ENCODE measurements around the gene LRIG1.

Gene LRIG1

DNA sequence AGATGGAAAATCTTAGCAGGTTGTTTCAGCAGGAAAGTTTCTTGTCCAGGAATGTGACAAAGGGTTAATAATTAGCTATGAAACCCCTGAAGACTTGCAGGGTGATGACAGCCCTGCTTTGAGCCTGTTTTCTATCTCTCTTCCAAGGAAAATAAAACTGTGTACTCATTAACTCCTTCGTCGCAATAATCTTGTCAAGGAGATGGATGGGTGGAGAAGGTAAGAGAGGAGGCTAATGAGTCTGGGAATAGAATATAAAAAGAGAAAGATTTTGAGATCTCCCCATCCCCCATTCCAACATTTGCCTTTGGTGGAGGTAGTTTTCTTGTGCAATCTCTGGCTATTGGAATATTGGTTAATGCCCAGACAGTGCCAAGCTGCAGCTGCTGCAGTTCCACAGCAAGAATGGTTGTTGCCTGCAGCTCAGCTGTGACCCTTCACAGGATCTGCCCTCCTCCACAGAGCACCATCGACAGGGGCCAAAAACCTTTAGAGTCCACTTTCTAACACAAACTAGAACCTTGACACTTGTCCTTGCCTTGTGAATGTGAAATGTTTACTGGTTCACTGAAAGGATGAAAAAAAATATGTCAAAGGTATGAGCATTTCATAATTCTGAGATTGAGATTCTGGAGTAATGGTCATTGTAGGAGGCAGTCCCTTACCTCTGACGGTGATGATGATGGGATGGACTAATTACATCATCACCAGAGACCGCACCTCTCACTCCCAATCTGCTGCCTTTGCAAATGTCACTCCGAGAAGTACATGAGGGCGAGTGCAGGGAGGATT is 4.2 kb upstream of the LRIG1 start:
- intact Hi-C loops (cut with DNase I) = loop anchor here (5.0 to 10.0 kb wide), 2 partner anchors 230 to 312 kb away; no protein-coding TSS in a partner anchor
- no peak for DNase-seq

DNA sequence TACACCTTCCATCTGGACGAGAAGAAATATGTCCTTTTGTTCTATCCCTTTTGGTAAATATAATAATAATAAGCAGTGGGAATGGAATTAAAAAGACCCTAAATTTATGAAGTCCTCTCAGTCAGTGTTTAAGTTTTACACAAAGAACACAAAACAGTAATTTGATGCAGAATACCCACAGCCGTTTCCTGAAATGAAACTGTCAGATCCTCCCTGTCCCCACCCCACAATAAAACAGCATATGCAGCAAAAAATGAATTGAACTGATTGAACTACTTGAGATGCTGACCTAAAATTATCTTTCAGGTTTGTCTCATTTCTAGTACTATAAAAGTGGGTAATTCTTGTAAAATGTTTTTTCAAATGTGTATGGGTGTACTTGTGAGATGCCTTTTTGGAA is 2.2 kb upstream of the LRIG1 start:
- intact Hi-C loops (cut with DNase I) = loop anchor here (5.0 to 10.0 kb wide), 2 partner anchors 228 to 314 kb away; no protein-coding TSS in a partner anchor
- DNase-seq = no peak

DNA sequence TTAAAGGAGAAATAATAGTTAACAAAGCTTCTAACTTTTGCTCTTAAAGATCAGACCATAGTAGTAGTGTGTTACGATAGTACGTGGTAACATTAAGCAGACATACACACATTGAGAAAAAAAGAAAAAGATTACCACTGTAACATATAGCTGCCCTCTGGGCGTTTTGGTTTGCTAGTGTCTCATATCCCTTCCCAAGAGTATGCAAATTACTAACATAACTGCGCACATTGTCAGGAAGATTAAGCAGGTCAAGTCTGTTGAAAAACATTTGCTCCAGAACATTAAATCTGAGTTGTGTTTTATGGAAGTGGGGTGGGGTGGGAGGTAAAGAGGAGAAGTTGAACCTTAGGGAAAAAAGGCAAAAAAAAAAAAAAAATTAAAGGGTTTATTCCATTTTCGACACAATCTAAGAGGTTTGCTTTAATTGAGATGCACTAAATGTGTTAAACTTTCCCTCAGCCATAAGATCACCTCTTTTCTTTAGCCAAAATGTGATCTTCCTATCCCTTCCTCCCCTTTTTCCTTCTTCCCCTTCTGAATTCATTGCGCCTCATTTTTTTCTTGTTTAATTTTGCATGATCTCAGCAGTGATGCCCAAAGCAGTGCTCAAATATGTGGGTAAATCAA is 1.5 kb upstream of the LRIG1 start:
- no peak for DNase-seq
- intact Hi-C loops (cut with DNase I) = loop anchor here (5.0 to 10.0 kb wide), 2 partner anchors 228 to 315 kb away; no protein-coding TSS in a partner anchor

DNA sequence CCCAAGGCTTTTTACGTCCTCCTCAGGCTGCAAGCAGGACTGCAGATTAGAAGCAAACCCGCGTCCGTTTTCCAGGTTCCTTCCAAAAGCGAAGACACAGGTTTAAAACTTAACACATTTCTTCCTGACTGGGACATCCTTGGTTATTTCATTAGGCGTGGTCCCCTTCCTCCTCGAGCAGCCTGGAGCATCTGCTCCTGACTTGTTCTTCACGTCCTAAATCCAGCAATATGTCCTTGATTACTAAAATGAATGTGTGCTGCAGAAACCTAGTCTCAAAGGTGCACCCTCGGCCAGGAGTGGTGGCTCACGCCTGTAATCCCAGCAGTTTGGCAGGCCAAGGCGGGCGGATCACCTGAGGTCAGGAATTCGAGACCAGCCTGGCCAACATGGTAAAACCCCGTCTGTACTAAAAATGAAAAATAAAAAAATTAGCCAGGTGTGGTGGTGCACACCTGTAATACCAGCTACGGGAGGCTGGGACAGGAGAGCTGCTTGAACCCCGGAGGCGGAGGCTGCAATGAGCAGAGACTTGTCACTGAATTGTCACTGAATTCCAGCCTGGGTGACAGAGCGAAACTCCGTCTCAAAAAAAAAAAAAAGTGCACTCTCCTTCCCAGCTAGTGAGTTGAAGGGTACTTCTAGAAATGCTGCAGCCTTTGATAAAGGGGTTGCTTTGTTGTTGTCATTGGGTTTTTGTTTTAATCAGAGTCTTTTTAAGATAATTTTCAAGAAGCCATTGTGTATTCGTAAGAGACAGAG is 842 bp upstream of the LRIG1 start:
- DNase-seq = peak in 2 of 10 donors; percentile 82 to 84
- intact Hi-C loops (cut with DNase I) = loop anchor here (2.0 to 10.0 kb wide), 3 partner anchors 17 to 316 kb away; no protein-coding TSS in a partner anchor

DNA sequence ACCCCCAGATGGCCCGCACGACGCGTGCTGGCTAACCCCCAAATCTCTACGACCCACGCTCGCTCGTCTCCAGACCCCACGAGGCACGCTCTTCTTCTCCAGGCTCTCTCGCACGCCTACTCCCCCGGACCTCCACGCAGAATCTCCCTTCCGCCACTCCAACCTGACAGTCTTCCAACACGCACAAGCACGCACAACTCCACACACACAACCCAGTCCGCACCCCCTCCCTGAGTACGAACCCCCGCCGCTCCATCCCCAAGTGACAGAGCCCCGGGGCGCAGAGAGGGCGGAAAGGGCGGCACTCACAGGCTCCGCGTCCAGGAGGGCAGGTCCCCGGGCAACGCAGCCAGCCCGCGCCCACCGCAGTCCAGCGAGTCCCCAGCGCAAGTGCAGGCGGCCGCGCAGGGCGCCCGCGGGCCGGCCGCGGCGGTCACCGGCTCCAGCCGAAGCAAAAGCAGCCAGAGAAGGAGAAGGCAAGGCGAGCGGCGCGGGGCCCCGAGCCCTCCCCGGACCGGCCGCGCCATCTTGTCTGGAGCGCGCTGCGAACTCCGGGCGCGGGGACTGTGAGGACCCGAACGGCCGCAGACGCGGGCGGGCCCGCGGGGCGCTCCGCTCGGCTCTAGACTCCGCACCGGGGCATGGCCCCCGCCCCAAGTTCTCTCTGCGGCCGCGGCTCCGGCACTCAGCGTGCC is 794 bp downstream of the LRIG1 start:
- DNase-seq = peak in 9 of 10 donors; percentile 17 to 89 (median 32)

DNA sequence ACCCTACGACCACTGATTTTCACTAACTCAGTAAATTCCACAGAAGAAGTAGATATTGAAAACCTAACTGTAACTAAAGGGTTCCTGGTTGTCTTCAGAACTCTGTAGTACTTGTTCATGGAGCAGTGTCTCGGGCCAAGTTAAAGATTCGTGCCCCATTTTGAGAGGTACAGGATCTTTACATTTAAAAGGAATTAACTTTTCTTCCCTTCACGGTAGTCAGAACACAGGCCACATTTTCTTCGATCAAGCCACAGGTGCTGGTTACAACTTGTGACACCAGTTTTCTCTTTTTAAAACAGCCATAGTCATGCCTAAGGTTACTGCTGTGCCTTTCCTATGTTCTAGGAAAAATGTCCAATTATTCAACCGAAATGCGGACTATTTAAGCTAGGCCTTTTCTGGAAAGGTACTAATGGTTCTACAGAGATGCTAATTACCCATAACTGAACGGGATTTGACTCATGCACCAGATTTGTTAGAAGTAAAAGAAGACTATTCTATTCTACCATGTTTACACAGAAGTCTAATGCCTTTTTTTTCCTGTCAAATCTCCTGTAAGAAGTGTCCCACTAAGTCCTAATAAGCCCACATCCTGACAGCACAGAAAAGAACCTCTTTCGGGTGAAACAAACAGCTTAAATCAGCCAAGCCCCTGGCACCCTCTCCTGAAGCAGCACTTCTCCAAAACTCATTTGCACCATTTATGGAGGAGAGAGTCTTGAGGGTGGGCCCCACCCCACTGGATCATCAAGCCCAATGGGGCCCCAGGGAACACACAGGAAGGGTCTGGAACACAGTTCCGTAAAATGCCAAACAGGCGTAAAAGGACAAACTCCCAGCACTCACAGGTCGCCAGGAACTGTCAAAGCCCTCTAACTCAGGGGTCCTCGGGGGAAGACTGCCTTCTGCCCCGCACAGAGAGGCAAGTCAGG is 1.9 kb downstream of the LRIG1 start:
- DNase-seq = peak in 2 of 10 donors; percentile 23 to 81
- intact Hi-C loops (cut with DNase I) = loop anchor here (5.0 kb wide), 2 partner anchors 47 to 82 kb away; no protein-coding TSS in a partner anchor

More for the DNA sequence above, 794 bp downstream of the LRIG1 start:
- intact Hi-C loops (cut with DNase I) = loop anchor here (2.0 to 10.0 kb wide), 5 partner anchors 15 to 317 kb away; no protein-coding TSS in a partner anchor

DNA sequence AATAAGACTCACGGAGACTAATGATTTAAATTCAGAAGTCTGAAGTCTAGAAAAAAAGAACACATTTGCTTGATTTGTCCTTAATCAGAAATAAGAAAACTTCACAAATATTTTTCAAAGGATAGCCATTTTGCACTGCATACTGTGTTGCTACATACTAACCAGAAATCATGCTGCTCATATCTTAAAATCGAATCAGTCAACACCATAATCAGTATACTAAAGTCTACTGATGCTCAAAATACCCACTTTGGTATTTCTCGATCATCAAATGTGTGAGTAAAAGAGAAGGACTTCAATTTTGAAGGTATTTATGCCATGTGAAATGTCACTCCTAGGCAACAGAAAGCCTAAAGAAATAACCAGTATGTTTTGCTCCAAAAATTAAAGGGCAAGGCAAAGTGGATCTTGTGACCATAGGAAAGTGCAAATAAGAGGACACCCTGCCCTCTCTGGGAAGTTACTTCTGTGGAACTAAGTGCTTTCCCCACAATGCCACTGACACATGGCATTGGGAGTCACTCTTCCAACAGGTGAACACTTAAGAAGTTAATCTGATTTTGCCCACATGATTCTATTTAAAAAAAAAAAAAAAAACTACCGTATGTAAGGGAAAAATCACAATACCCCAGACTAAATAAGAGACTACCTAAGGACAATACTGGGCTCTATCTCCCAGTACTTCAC is 2.7 kb downstream of the LRIG1 start:
- DNase-seq = no peak
- intact Hi-C loops (cut with DNase I) = loop anchor here (5.0 kb wide), 2 partner anchors 46 to 81 kb away; no protein-coding TSS in a partner anchor

DNA sequence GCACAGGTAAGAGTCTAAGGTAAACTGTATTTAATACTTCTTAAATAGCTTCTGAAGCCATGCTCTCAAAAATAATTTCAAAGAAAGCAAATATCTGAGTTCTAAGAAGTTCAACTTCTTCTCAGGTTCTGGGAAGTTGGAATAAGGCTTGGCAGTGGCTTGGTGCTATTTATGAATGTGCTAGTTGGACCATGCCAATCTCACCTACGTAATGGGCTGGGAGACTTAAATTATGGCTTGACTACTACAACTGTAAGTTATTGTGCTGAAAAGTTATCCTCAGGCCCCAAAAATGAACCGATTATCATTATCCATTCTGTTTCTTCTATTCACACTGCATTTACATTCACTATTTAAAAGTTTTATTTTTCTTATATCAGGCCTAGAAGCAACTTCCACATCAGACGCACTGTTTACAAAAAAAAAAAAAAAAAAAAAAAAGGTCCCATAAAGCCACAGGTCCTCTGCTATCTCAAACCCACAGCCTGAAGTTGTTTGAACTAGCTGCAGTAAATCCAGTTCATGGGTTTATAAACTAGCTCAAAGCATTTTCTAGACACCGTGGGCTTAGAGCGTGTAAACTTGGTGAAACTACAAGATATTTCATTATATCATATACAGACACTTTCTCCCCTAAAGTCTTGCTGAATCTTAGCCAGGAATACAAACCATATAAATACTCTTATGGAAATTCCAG is 3.4 kb downstream of the LRIG1 start:
- intact Hi-C loops (cut with DNase I) = loop anchor here (5.0 kb wide), 2 partner anchors 45 to 80 kb away; no protein-coding TSS in a partner anchor
- no peak for DNase-seq

DNA sequence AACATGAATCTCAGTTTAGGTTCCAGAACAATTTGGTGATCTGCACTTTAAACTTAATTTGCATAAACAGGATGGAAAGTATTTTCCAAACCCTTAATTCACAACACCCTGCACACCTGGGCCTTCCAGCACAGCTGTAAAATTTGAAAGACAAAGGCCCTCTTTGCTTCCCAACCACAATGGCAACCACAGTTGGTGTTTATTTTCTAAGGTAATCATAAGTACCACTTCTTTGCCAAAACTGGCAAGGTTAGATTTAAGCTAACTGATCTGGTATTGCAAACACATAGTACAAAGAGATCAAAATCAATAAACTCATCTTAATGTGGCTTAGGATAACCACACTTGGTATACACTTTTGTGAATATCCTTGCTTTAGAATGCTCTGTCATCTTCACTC is 4.1 kb downstream of the LRIG1 start:
- intact Hi-C loops (cut with DNase I) = loop anchor here (5.0 kb wide), 2 partner anchors 44 to 79 kb away; no protein-coding TSS in a partner anchor
- DNase-seq = no peak

DNA sequence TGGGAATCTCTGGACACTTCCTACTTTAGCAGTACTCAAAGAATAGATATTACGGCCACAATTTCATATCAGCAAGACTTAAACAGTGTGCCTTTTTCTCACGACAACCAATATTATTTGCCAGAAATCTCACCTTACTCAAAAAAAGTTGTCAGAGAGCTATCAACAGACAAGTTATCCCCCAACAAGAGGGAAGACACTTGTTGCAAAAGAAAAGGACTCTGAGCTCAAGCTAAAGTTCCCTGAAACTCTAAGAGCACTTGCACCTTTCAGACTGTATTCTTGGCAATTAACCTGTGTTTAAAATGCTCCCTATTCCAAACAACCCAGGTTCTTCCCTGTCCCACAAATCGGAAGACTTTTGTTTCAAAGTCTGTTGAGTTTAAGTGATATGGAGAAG is 4.5 kb downstream of the LRIG1 start:
- DNase-seq = no peak
- intact Hi-C loops (cut with DNase I) = loop anchor here (5.0 kb wide), 2 partner anchors 44 to 79 kb away; no protein-coding TSS in a partner anchor

DNA sequence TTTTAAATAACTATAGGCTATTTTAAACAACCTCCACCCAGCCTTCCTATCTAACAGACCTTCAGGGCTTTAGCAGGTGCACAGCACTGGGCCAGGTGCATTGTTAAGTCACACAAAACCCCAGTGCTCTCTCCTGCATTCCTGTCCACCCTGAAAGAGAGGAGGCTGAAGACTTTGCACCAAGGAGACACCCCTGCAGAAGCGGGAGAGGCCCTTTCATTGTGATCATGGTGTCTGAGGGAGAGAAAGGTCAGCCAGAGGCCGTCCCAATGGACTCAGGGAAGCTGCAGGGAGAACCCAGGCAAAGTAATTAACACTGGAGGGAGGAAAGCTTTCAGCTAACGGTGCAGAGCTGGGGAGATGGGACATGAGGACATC is 5.2 kb downstream of the LRIG1 start:
- intact Hi-C loops (cut with DNase I) = loop anchor here (5.0 kb wide), 2 partner anchors 43 to 78 kb away; no protein-coding TSS in a partner anchor
- DNase-seq = no peak

DNA sequence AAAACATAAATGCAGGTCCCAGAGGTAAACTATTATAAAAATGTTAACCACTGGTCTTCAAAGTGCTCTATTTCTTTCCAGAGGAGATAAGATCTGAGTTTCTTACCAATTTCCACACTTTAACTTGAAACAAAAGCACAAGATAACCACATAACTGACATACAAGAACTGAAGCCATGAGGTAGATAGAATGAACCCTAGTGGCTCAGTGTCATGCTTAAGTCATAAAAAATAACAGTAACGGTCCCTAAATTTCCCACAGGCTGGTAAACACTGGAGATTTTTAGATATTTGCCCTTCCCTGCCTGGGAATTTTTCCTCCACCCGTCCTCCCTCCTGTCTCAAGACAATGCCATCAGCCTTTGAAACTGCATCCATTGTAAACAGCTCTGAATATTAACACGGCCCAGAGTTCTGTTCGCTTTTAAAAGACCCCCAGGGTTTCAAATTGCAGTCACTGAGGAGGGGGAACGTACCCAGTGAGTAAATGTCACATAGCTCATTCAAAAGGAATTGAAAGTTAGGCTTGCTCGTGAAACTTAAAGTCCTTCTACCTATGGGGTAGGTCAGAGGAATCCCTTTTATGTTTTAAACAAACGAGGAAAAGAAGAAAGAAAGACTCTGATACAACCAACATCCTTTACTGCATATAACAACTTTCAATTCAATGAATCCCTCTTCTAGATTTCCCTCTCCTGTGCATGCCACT is 5.7 kb downstream of the LRIG1 start:
- intact Hi-C loops (cut with DNase I) = loop anchor here (5.0 kb wide), 2 partner anchors 43 to 78 kb away; no protein-coding TSS in a partner anchor
- no peak for DNase-seq

DNA sequence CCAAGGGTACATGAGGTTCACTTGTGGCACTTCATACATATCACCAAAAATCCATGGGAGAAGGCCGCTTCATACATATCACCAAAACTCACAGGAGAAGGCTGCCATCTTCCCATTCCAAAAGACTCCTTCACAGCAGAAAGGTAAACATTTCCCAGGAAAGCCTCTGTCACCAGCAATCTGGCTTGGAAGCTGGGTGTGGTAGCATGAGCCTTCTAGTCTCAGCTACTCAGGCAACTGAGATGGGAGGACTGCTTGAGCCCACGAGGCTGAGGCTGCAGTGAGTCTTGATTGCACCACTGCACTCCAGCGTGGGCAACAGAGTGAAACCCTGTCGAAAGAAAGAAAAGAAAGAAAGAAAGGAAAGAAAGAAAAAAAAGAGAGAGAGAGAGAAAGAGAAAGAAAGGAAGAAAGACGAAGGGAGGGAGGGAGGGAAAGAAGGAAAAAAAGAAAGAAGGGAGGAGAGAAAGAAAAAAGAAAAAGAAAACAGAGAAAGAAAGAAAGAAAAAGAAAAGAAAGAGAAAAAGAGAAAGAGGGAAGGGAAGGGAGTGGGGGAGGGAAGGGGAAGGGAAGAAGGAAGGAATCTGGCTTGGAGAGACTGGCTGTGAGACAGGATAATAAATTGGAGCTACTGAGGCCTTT is 7.2 kb downstream of the LRIG1 start:
- intact Hi-C loops (cut with DNase I) = no loop called here
- DNase-seq = no peak

DNA sequence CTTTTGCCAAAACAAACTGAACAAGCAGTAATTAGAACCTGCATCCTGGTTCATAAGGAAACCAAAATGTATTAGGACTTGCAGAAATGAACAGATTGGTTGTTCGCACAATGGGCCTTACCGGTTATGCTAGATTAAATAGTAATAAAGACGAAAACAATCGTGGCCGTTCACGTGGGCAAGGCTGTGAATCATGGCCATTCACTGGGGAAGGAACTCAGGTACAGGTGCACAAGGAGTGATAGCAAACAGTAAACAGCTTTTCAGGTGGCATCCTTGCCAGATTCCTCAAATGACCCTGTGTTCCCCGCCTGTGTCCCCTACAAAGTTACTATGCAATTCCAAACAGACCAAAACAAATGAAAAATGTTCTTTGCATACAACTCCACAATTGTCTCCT is 8.2 kb downstream of the LRIG1 start:
- intact Hi-C loops (cut with DNase I) = no loop called here
- DNase-seq = no peak

DNA sequence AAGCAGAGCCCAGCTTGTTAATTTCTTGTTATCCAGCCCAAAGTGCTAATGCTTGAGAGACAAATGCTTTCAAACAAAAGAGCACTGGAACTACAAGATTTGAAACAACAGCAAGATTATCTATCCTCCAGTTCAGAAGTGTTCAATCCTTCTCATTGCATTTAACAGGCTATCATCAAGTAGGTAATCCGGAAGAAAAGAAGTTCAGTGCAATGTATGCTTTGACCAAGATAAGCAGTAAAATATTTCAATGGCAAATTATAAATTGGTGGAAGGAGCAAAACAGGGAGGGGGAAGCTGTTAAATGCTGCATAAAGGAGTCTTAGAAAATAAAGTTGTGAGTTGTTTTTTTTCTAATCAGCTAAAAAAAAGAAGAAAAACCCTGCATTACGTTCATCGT is 8.8 kb downstream of the LRIG1 start:
- intact Hi-C loops (cut with DNase I) = no loop called here
- DNase-seq = no peak

DNA sequence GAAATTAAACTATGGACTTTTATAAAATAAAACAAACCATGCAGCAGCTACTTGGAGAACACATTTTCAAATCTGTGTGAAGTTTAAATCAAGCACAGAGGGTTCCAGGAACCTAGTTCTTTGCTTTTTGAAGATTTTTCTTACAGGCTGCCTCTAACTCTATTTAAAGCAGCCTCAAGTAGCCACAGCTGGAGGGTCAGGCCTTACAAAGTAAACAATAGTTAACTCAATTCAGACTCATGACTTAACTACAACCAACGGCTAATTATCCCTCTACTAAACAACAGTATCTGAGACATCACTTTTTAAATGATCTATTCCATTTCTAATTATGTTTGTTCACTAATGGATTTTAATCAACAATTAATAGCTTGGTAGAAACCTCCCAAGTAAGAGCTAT is 9.8 kb downstream of the LRIG1 start:
- DNase-seq = no peak
- intact Hi-C loops (cut with DNase I) = no loop called here

Measured in posterior cingulate gyrus (tissue), 11 donors.